Measurements from ENCODE around the gene UNC5C. TPM values are rescaled to one million over a fixed set of nuclear protein-coding genes. Genes with fewer than 3 reads are reported as not detected.

UNC5C gene
- polyA plus RNA-seq, 1 donor (not counting 4 experiments of a cell fraction or from before 2014, with no cell fraction given) = not detected

GRCh38 chr4:95114521-95114920 is 434.3 kb downstream of the UNC5C start:
- H3K9me3 ChIP-seq (ENCODE audit: control insufficient read depth, low read depth, low read length) = no peaks in the 10 kb centered on the region
- H3K27me3 ChIP-seq (ENCODE audit: control insufficient read depth, extremely low read depth, insufficient read depth, low read length) = no peaks in the 10 kb centered on the region
- DNase-seq (ENCODE audit: low read depth, low spot score) (no peak), FAIRE-seq (no peak)
- no peak overlapping the region for H3K4me3 ChIP-seq (ENCODE audit: control insufficient read depth in 2 of 3, extremely low read depth in 1 of 3, insufficient read depth in 2 of 3, low read depth in 1 of 3, low read length in 3 of 3)
- H3K4me2 ChIP-seq (ENCODE audit: control insufficient read depth, extremely low read depth, insufficient read depth, low read depth, low read length) = no peak overlapping the region
- H3K27ac ChIP-seq (ENCODE audit: control insufficient read depth, insufficient read depth, low read length) = no peak overlapping the region
- TF ChIP-seq EZH2 (IDR thresholded peaks at IDR 0.05; ENCODE audit: low read length) (no peak), CTCF (optimal IDR thresholded peaks at IDR 0.05 in 1 of 3, IDR thresholded peaks at IDR 0.05 in 1 of 3, conservative IDR thresholded peaks at IDR 0.05 in 1 of 3; ENCODE audit: extremely low read depth in 1 of 3, insufficient read depth in 2 of 3, low read length in 3 of 3) (no peak)
- H3K36me3 ChIP-seq (ENCODE audit: control insufficient read depth in 2 of 2, extremely low read depth in 1 of 2, insufficient read depth in 2 of 2, low read length in 2 of 2) = no peaks in the 10 kb centered on the region
- H2AFZ ChIP-seq (ENCODE audit: control insufficient read depth, low read length) = no peak overlapping the region
- no peaks in the 10 kb centered on the region for H3K9me1 ChIP-seq (ENCODE audit: control insufficient read depth, extremely low read depth, insufficient read depth, low read length)
- dilution Hi-C loops (cut with MboI; ENCODE audit: extremely low pct_ligation_motif_present, low sequenced_read_pairs) = loop anchor here (25.0 kb wide), 1 partner anchor 352 kb away; the partner anchor contains the start of gene BMPR1B
- no peaks in the 10 kb centered on the region for H3K4me1 ChIP-seq (ENCODE audit: control insufficient read depth, extremely low read depth, insufficient read depth, low read length)
- H3K79me2 ChIP-seq (ENCODE audit: control insufficient read depth, insufficient read depth, low read length) = no peaks in the 10 kb centered on the region
- H4K20me1 ChIP-seq (ENCODE audit: control insufficient read depth, extremely low read depth, insufficient read depth, low read length) = no peaks in the 10 kb centered on the region
- H3K9ac ChIP-seq (ENCODE audit: control insufficient read depth, extremely low read depth, insufficient read depth, low read length) = no peak overlapping the region

Measured in keratinocyte (primary cell).